ENCODE data around the gene ATP10A. TPM values are rescaled to one million over a fixed set of nuclear protein-coding genes. Genes with fewer than 3 reads are reported as not detected.

The ATP10A gene
- total RNA-seq, 2 experiments from 2014 or later: 0.06 TPM; not detected in 1

DNA sequence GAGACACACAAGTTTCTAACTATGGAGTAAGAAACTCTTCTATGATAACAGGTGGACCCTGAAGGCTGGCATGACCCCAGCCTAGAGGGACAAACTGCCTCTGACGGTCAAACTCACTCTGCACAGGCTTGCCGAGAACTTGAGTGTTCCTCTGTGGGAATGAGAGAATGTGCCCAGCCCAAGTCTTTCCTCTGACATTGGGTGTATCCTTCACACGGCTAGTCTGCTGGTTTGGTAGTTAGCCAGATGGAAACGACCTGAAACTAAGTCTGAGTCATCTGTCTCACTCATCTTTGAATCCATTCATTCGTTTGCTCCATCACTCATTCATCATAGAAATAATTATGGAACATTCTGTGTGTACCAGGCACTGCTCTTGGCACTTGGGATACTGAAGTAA, 198.4 kb downstream of the ATP10A start:
- H4K20me1 ChIP-seq (ENCODE audit: insufficient read depth, low read length): no peaks in the 10 kb centered on the region
- H3K9me2 ChIP-seq (ENCODE audit: insufficient read depth, low read length): no peaks in the 10 kb centered on the region
- TF ChIP-seq, protein P1, sequence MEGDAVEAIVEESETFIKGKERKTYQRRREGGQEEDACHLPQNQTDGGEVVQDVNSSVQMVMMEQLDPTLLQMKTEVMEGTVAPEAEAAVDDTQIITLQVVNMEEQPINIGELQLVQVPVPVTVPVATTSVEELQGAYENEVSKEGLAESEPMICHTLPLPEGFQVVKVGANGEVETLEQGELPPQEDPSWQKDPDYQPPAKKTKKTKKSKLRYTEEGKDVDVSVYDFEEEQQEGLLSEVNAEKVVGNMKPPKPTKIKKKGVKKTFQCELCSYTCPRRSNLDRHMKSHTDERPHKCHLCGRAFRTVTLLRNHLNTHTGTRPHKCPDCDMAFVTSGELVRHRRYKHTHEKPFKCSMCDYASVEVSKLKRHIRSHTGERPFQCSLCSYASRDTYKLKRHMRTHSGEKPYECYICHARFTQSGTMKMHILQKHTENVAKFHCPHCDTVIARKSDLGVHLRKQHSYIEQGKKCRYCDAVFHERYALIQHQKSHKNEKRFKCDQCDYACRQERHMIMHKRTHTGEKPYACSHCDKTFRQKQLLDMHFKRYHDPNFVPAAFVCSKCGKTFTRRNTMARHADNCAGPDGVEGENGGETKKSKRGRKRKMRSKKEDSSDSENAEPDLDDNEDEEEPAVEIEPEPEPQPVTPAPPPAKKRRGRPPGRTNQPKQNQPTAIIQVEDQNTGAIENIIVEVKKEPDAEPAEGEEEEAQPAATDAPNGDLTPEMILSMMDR (conservative IDR thresholded peaks at IDR 0.05; ENCODE audit: low read length): no peak
- no peak for TF ChIP-seq EZH2phosphoT487 (IDR thresholded peaks at IDR 0.05; ENCODE audit: borderline replicate concordance, low read depth, low read length)
- ChIA-PET POLR2A (no interaction called here), CTCF (ENCODE audit: unreplicated experiment) (no interaction called here)
- no peak overlapping the region for H3K4me2 ChIP-seq (ENCODE audit: low read length)
- H2AFZ ChIP-seq (ENCODE audit: low read length): no peak overlapping the region
- no peak for DNase-seq (ENCODE audit: low spot score)
- H3K9me3 ChIP-seq (ENCODE audit: low read length): no peaks in the 10 kb centered on the region
- H3K27ac ChIP-seq (ENCODE audit: low read depth, low read length, poor library complexity, severe bottlenecking): no peak overlapping the region
- no peaks in the 10 kb centered on the region for H3K79me2 ChIP-seq (ENCODE audit: insufficient read depth, low read depth, low read length)
- no peaks in the 10 kb centered on the region for H3K4me1 ChIP-seq (ENCODE audit: insufficient read depth, low read length, poor library complexity, severe bottlenecking)
- no peaks in the 10 kb centered on the region for H3K36me3 ChIP-seq (ENCODE audit: insufficient read depth, low read length)
- H3K4me3 ChIP-seq (ENCODE audit: low read depth, low read length, poor library complexity, severe bottlenecking): no peak overlapping the region
- intact Hi-C loops (cut with micrococcal nuclease; ENCODE audit: unreplicated experiment): no loop called here
- no TSS peak for BruUV-seq (replicated peaks)

DNA sequence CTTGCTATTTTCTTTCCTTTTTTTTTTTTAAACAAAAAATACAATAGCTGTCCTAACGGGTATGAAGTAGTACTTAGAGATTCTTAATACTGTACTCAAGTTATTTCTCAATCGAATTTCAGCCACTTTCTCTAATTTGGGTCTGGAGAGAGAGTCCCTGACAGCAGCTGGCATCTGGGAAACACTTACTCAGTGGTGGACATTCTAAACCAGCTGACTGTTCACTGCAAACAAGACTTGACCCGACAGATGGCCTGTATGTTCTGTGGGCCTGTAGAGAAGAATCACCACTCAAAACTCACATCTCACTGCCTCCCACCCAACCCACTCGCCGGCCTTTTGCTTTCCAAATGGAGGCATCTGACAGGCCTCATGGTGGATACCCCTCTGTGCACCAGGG, 199.6 kb downstream of the ATP10A start:
- Histone ChIP-seq H3K9me2 (ENCODE audit: insufficient read depth, low read length) (no peaks in the 10 kb centered on the region), H3K27ac (ENCODE audit: low read depth, low read length, poor library complexity, severe bottlenecking) (no peak overlapping the region), H3K4me1 (ENCODE audit: insufficient read depth, low read length, poor library complexity, severe bottlenecking) (no peaks in the 10 kb centered on the region), H3K9me3 (ENCODE audit: low read length) (no peaks in the 10 kb centered on the region), H2AFZ (ENCODE audit: low read length) (no peak overlapping the region), H3K79me2 (ENCODE audit: insufficient read depth, low read depth, low read length) (no peaks in the 10 kb centered on the region), H3K4me2 (ENCODE audit: low read length) (no peak overlapping the region), H3K36me3 (ENCODE audit: insufficient read depth, low read length) (no peaks in the 10 kb centered on the region), H4K20me1 (ENCODE audit: insufficient read depth, low read length) (no peaks in the 10 kb centered on the region), H3K4me3 (ENCODE audit: low read depth, low read length, poor library complexity, severe bottlenecking) (no peak overlapping the region)
- intact Hi-C loops (cut with micrococcal nuclease; ENCODE audit: unreplicated experiment): no loop called here
- ChIA-PET CTCF (ENCODE audit: unreplicated experiment) (interaction anchor here (0.6 kb wide), 1 partner anchor 33 kb away, joined by 3 read pairs; no protein-coding TSS in a partner anchor), POLR2A (no interaction called here)
- no TSS peak for BruUV-seq (replicated peaks)
- TF ChIP-seq EZH2phosphoT487 (IDR thresholded peaks at IDR 0.05; ENCODE audit: borderline replicate concordance, low read depth, low read length): no peak
- TF ChIP-seq, protein P1 (conservative IDR thresholded peaks at IDR 0.05; ENCODE audit: low read length): no peak
- DNase-seq (ENCODE audit: low spot score): no peak

DNA sequence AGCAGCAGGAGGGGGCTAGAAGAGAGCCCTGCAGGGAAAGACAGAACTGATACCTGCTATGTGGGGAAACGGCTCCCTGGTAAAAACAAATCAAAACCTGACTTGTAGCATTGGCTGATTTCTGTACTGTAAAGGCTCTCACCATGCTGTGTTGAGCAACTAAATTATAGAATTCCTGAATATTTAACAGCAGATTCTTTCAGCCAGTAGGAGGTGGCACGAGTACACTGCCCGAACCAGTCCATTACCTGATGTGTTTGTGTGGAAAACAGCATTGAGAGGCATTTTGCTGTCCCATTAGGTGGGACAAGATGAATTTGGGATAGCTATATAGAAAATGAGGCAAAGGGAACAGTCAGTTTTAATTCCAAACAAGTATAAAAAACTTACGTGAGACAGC, 201.2 kb downstream of the ATP10A start:
- H3K4me2 ChIP-seq (ENCODE audit: low read length): no peak overlapping the region
- no peaks in the 10 kb centered on the region for H3K79me2 ChIP-seq (ENCODE audit: insufficient read depth, low read depth, low read length)
- no peak overlapping the region for H2AFZ ChIP-seq (ENCODE audit: low read length)
- ChIA-PET CTCF (ENCODE audit: unreplicated experiment) (no interaction called here), POLR2A (no interaction called here)
- no peak for DNase-seq (ENCODE audit: low spot score)
- H3K9me2 ChIP-seq (ENCODE audit: insufficient read depth, low read length): no peaks in the 10 kb centered on the region
- no peak overlapping the region for H3K4me3 ChIP-seq (ENCODE audit: low read depth, low read length, poor library complexity, severe bottlenecking)
- H4K20me1 ChIP-seq (ENCODE audit: insufficient read depth, low read length): no peaks in the 10 kb centered on the region
- no peaks in the 10 kb centered on the region for H3K36me3 ChIP-seq (ENCODE audit: insufficient read depth, low read length)
- intact Hi-C loops (cut with micrococcal nuclease; ENCODE audit: unreplicated experiment): no loop called here
- H3K9me3 ChIP-seq (ENCODE audit: low read length): no peaks in the 10 kb centered on the region
- no peak for TF ChIP-seq EZH2phosphoT487 (IDR thresholded peaks at IDR 0.05; ENCODE audit: borderline replicate concordance, low read depth, low read length)
- TF ChIP-seq, protein P1 (conservative IDR thresholded peaks at IDR 0.05; ENCODE audit: low read length): no peak
- no peaks in the 10 kb centered on the region for H3K4me1 ChIP-seq (ENCODE audit: insufficient read depth, low read length, poor library complexity, severe bottlenecking)
- no peak overlapping the region for H3K27ac ChIP-seq (ENCODE audit: low read depth, low read length, poor library complexity, severe bottlenecking)
- BruUV-seq (replicated peaks): no TSS peak
